ENCODE measurements around the gene SEPTIN11.

DNA sequence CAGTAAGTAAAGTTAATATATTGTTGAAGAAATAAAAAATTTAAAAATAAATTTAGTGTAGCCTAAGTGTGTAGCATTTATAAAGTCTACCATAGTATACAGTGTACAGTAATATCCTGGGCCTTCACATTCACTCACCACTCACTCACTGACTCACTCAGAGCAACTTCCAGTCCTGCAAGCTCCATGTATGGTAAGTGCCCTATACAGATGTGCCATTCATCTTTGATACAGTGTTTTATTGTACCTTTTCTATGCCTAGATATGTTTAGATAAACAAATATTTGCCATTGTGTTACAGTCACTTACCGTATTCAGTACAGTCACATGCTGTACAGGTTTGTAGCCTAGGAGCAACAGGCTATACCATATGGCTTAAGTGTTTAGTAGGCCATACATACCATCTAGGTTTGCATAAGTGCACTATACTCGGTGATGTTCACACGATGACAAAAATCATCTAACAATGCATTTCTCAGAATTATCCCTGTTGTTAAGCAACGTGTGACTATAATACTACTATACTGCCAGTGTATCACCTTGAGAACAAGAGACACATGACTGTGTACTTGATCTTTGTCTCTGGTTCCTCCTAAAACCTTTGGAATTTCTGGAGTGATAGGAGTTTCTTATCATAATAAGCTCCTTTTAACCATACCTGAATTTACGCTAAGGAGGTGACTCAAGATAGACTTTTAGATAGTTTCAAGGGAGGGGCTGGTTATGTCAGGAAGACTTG, 25.8 kb upstream of the SEPTIN11 start:
- TF ChIP-seq, protein P1, sequence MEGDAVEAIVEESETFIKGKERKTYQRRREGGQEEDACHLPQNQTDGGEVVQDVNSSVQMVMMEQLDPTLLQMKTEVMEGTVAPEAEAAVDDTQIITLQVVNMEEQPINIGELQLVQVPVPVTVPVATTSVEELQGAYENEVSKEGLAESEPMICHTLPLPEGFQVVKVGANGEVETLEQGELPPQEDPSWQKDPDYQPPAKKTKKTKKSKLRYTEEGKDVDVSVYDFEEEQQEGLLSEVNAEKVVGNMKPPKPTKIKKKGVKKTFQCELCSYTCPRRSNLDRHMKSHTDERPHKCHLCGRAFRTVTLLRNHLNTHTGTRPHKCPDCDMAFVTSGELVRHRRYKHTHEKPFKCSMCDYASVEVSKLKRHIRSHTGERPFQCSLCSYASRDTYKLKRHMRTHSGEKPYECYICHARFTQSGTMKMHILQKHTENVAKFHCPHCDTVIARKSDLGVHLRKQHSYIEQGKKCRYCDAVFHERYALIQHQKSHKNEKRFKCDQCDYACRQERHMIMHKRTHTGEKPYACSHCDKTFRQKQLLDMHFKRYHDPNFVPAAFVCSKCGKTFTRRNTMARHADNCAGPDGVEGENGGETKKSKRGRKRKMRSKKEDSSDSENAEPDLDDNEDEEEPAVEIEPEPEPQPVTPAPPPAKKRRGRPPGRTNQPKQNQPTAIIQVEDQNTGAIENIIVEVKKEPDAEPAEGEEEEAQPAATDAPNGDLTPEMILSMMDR (optimal IDR thresholded peaks at IDR 0.05 in 1 of 3, IDR thresholded peaks at IDR 0.05 in 1 of 3, conservative IDR thresholded peaks at IDR 0.05 in 1 of 3; ENCODE audit: extremely low read depth in 1 of 3, insufficient read depth in 2 of 3, low read length in 3 of 3): no peak
- TF ChIP-seq EZH2 (IDR thresholded peaks at IDR 0.05; ENCODE audit: low read length): no peak

Data from keratinocyte (primary cell).